Tibial nerve (tissue), 3 donors: ENCODE results near the gene TEAD4.

Source experiments
- POLR2A ChIP-seq, 2 donors: fragments of 450-650 bp; IDR thresholded peaks; one replicate each; pipeline ENCODE4 v1.6.1; 2017; ENCODE audit warnings: antibody characterized with exemption in 2 of 2, mild to moderate bottlenecking in 2 of 2, moderate library complexity in 2 of 2
- TF ChIP-seq, protein P1 (sequence below), 5 experiments: fragments of 200-600 bp in 3 of 5; fragments of 450-650 bp in 2 of 5; sonication (generic) in 3 of 5; IDR thresholded peaks; one replicate each; pipeline ENCODE4 v1.5.1; 2016 to 2019; ENCODE audit warnings: antibody characterized with exemption in 5 of 5, mild to moderate bottlenecking in 3 of 5, moderate library complexity in 2 of 5

GRCh38 chr12:3055026-3055703, 96.0 kb downstream of the TEAD4 start:
- TF ChIP-seq POLR2A (IDR thresholded peaks at IDR 0.05), result no peak
- TF ChIP-seq, protein P1, sequence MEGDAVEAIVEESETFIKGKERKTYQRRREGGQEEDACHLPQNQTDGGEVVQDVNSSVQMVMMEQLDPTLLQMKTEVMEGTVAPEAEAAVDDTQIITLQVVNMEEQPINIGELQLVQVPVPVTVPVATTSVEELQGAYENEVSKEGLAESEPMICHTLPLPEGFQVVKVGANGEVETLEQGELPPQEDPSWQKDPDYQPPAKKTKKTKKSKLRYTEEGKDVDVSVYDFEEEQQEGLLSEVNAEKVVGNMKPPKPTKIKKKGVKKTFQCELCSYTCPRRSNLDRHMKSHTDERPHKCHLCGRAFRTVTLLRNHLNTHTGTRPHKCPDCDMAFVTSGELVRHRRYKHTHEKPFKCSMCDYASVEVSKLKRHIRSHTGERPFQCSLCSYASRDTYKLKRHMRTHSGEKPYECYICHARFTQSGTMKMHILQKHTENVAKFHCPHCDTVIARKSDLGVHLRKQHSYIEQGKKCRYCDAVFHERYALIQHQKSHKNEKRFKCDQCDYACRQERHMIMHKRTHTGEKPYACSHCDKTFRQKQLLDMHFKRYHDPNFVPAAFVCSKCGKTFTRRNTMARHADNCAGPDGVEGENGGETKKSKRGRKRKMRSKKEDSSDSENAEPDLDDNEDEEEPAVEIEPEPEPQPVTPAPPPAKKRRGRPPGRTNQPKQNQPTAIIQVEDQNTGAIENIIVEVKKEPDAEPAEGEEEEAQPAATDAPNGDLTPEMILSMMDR (IDR thresholded peaks at IDR 0.05), result no peak
